GM18498 (cell line): ENCODE measurements around the gene PRLR.
"Not testable (repeated sequence)": the region's sequence is repeated elsewhere in the genome, so short reads cannot be mapped to it uniquely, and the experiment has no call there.

ENCODE experiments used
- ATAC-seq: cut with Tn5 transposase; IDR thresholded peaks from one replicate; pipeline ENCODE4 v1.9.1; 2021; ENCODE audit warnings: mild to moderate bottlenecking, moderate library complexity; ENCODE audit not compliant: unreplicated experiment

Gene PRLR

DNA sequence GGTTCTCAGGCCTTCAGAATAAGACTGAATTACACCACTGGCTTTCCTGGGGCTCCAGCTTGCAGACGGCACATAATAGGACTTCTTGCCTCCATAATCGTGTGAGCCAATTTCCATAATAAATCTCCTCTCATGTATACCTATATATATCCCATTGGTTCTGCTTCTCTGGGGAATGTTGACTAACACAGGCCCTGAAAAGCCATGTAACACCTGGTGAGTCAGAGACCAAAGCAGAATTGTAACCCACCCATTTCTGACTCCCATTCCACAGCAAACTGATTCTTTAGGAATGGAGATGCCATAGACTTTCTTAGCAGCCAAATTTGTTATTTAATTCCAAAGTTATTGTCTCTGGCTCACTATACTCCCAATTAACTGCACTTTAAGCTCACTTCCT, 97.1 kb downstream of the PRLR start:
- no peak for ATAC-seq

DNA sequence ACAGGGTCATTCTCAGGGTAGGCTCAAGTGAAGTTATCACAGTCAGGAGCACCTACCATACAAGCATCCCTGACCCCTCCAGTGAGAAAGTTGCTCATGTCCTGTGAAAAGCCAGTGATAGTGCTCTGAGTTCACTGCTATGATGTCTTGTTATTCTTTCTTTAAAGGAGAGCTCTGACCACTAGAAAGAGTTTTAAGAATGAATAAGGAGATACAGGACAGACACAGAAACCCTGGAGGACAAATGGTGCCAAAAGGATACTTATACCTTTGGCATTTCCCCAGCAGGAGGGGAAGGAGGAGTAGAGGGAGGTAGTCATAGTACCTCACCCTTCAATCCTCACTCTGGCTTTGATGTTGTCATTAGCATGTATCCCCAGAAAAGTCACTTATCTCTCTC, 98.6 kb downstream of the PRLR start:
- no peak for ATAC-seq

DNA sequence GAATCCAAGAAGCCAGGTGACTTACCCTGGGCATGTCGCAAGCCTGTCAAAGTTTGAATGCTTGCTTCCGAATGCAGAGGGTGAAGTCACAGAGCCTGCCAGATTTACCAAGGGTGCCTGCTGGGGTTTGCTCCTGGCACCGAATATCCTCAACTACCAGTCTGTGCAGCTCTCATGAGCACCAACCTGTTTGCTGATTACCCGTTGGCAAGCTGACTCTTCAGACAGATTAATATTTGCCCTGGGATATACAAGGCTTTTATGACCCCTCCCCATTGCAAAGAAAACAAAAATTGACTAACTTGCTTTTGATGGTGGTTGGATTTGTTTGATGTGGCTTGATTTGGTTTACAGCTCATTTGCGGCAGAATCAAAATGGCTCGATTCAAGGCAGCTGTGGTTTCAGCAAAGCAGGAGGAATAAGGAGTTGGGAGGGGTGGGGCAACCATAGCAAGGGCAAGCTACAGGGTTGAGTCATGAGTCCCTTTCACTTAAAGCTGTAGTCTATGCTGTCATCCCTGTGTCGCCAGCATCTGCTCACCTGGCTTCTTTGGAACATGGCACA, 100.3 kb downstream of the PRLR start:
- ATAC-seq: peak; percentile 43

DNA sequence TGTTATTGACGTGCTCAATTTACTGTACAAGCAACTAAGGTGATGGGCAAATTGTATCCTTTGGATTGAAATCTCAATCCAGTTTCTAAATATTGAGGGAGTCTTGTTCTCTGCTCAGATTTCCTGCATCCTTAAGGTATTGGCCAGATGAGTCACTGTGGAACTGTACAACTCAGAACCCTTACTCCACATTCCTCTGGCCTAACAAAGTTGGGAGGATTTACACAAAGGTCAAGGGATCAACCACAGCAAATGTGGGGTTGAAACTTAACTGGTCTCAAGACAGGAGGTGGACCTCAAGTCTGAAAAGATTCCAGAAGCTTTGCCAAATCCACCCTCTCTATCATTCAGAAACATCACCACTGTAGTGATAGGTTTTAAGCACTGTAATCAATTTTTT, 101.0 kb downstream of the PRLR start:
- ATAC-seq: no peak

DNA sequence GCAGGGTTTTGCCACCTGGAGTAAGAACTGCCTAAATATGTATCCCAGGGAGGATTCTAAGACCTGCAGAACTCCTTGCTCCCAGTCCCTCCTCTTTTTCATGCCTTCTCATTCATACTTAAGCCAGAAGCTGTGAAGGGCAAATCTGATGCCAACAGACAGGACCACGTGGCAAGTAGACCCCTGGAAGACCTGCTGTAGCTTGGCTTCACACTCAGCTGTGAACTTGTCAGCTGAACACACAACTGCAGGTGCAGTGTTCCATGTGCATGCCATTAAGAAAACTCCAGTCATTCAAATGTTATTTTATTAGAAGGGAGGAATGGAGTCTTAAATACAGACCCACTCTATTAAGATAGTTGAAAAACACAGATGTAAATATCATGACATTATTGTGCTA, 103.3 kb downstream of the PRLR start:
- no peak for ATAC-seq

DNA sequence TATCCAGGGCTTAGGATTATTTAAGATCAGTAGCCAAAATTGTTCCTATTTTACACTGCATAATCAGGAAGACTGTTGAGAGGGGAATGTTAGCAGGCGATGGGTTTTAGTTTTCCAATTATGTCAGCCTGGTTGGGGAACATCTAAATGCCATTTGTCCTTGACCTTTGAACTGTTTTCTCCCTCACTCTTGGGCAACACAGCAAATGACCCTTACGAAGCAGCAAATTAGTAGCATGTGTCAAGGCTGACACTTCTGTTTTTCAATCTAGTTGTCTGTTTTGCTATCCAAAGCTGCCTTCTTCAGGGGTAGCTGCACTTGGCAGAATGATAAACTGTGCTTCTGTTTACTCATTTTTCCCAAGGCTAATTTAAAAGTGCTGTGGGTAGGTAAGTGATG, 104.5 kb downstream of the PRLR start:
- no peak for ATAC-seq

DNA sequence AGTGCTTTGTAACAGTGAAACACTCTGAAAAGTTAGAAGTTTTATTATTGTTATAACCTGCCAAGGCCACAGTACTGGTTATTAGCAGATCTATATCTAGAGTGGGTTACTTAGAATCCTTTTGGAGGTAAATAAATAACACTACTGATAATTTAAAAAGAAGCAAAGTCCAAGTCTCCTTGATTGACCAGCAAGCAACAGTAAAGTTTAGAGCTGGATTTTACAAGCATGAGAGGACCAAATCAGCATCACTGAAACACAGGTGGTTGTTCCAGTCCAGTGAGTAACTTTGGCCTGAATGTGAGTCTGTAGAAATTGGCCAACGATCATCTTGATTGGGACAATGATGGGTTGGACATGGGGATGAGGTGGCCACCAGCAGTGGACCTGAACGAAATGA, 105.4 kb downstream of the PRLR start:
- no peak for ATAC-seq

DNA sequence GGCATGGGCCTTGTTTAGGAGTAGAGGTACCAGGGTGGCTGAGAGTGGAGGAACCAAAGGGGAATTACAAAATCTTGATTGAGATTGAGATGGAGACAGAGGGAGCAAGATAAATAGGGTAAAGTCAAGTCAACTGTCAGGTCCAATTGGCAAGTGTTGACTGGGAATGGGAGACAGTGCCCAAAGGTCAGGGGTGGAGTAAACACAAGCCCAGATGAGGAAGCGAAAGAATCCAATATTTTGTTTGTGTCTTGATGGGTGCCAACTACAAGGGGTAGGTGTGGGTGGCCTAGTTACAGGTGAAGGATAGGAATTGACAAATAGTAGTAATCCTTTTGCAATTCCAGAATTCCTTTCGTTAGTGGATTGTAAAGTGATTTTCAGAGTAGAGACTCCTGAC, 107.5 kb downstream of the PRLR start:
- no peak for ATAC-seq

DNA sequence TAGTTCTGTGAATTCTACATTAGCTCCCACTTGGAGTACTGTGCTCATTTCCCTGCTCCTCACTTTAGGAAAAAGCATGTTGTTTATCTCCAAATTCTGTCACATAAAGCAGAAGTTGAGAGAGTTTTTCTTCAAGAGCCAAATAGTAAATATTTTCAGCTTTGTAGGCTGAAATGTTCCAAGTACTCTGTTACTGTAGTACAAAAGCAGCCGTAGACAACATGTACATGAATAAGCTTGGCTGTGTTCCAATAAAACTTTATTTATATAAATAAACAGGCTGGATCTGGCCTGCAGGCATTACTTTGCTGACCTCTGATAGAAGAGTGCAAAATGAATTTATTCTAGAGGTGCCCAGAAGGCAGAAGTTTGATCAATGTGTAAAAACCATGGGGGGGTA, 109.6 kb downstream of the PRLR start:
- no peak for ATAC-seq

DNA sequence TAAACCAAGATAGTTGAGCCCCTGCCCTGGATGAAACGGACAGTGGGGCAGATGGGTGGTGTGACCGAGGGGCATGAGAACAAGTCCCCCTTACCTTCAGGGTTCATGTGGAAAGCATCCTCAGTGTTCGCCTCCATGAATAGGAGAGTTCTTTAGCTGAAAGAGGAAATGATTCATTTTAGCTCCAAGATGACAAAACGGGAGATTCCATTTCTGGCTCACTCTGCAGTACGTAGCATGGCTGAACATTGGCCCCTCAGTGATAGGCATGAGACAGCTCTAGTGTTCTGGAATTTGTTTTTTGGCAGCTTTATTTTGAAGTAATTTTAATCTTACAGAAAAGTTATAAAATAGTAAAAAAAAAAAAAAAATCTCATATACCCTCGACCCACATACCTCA, 112.3 kb downstream of the PRLR start:
- no peak for ATAC-seq

DNA sequence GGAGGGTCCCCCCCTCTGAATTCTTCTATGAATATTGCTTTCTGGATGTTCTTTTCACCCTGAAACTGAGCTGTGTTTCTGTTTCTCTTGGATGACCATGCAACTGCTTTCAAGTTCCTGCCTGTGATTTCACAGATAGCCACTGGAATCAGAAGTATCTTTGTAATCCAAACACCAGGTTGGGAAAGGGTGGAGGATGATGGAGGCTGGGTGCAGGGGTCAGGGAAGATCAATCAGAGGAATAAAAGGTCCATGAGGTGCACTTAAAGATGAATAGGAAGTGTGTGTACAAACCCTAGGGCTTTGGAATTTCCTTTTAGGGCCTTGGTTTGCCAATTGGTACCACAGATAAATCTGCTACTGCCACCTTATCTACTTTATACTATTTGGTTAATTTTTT, 114.4 kb downstream of the PRLR start:
- ATAC-seq: no peak

DNA sequence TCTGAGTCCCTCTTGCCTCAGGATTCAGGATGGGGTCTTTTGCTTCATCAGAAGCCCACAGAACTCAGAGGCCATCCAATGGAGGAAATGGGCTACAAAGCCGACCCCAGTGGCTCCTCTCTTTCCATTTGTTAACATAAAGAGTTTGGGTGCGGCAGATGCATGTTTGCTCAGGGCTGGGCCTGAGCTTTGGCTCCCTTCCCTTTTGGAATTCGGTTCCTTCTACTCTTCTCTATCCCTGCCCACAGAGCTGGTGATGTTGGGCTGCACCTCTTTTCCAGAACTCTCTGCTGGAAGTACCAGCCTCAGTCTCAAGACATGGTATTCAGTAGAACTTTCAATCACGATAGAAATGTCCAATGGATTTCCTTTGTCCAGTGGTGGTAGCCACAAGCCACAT, 115.6 kb downstream of the PRLR start:
- no peak for ATAC-seq

DNA sequence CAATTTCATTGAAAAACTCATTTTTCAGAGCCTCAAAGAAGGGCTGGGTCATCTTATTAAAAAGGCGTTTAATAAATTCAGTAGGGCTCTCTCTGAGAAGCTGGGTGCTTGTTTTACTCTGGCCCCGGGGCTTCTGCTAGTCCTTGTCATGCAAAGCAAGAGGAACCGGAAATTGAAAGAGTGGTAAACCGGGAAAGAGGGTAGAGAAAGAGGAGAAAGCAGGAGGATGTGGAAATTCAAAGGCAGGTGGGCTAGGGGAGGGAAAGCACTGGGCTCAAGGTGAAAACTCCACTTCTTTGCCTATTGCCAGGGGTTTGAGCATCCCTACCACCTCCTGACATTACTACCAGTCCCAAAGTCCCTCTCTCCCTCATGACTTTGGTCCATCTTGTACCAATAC, 118.0 kb downstream of the PRLR start:
- ATAC-seq: no peak

DNA sequence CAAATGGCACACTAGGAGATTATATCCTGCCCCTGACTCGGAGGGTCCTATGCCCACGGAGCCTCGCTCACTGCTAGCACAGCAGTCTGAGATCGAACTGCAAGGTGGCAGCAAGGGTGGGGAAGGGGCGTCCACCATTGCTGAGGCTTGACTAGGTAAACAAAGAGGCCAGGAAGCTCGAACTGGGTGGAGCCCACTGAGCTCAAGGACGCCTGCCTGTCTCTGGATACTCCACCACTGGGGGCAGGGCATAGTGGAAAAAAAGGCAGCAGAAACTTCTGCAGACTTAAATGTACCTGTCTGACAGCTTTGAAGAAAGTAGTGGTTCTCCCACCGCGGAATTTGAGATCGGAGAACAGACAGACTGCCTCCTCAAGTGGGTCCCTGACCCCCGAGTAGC, 125.7 kb downstream of the PRLR start:
- ATAC-seq: not testable (repeated sequence)

DNA sequence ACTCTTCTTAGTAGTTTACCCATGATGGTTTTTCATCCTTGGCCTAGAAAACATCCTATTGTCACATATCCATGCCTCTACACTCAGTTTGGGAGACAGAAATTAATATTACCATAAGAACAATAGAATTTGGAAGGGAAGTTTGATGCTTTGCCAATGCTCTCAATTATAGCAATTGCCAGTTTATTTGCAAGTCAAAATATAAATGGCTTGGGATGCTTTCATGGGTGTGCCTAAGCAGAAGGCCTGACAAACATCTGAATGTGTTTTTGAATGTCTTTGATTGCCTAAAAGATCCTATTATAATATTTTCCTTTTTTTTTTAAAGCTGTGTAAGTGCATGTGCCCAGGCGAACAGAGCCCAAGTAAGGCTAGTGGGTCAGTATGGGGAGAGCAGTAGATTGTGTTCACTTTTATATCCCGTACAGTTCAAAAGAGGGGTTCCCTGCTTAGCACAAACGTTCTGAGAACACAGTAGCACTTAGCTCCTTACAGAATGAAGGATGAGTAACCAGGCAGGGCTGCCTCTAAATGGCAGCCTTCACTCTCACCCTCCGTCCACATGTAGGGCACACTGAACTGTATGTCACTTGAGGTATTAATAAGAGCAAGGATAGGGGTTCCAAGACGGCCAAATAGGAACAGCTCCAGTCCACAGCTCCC, 126.5 kb downstream of the PRLR start:
- ATAC-seq: no peak

DNA sequence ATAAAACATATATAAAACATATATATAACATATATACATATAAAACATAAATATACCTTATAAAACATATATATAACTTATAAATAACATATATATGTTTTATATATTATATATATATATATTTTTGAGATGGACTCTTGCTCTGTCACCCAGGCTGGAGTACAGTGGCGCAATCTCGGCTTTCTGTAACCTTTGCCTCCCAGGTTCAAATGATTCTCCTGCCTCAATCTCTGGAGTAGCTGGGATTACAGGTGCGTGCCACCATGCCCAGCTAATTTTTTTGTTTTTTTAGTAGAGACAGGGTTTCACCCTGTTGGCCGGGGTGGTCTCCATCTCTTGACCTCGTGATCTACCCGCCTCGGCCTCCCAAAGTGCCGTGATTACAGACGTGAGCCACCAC, 128.6 kb downstream of the PRLR start:
- ATAC-seq: not testable (repeated sequence)

DNA sequence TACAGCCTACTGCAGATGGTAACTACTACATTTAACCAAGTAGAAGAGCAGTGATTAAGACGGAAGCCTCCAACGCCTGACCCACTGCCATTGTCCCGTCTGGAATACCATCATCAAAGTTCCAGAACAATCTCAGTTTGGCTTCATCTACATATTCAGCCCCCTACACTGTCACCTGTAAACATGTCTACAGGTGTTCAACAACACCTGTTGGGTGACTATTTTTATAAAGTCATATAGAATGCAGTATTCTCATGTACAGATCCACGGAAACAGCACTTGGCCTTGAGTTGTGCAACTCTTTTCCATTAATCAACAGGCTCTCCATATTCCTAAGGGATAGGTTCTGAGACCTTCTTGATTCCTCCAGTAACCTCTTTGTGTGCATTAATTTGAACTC, 129.3 kb downstream of the PRLR start:
- ATAC-seq: no peak

DNA sequence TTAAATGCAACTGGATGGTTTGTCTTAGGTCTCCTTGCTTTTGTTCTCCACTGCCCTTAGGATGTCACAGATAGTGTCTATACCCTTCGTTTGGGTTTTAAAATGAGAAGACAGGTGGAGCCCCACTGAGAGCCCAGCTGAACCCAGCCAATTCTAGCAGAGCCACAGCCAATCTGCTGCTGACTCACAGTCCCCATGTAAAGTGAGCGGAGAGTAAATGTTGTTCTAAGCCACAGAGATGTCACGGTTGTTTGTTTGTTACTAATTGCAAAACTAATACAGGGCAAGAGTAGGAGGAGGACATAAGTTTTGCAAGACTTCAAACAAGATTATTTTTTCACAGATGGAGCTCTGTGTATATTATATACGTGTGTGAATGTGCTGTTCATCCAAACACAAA, 132.1 kb downstream of the PRLR start:
- ATAC-seq: no peak

DNA sequence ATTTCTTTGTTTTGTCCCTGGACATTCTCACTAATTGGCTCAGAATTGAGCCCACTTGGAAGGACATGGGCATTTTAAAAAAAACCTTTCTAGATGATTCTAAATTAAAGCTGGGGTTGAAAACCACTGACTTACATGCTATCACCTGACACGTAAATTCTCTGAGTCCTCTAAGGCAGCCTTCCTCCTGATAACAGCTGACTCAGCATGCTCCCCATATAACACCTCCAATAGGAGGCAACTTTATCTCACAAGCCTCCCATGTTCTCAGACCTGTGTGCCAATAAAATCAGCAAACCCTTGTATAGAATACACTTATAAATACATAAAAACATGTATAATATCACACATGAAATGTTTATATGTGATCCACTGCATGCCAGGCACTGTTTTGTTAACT, 133.4 kb downstream of the PRLR start:
- ATAC-seq: no peak

DNA sequence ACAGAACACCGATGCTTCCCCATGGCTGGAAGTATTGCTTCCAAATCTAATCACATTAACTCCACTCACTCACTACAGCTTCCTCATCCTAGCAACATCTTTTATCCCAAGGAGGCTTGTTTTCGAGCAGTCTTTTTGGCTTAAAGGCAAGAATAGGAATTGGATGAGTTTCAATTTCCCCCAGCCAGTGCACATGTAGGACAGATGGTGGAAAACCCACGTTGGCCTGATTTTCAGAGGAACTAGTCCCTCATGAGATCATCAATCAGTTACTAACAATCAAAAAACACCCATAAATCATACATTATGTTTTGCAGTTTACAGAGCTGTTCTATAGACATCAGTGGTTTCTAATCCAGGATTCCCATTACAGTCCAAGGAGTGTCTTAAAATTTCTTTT, 134.1 kb downstream of the PRLR start:
- ATAC-seq: no peak

DNA sequence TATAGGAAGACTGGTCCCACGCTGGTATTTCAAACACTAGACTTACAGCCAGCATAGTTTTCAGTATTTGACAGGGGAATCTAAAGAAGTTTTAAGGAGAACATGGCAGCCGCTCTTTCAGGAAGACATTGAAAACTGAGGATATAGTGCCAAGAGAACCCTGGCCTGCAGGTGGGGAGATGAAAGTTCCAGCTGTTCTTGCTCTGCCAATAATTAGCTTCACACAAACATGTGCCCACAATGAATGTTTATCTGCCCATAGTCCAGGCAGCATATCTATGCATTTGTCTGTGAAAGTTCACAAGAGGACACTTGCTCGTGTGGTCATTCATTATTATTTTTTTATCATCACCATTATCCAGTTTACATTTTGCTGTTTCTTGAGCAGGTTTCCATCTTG, 134.9 kb downstream of the PRLR start:
- ATAC-seq: no peak

DNA sequence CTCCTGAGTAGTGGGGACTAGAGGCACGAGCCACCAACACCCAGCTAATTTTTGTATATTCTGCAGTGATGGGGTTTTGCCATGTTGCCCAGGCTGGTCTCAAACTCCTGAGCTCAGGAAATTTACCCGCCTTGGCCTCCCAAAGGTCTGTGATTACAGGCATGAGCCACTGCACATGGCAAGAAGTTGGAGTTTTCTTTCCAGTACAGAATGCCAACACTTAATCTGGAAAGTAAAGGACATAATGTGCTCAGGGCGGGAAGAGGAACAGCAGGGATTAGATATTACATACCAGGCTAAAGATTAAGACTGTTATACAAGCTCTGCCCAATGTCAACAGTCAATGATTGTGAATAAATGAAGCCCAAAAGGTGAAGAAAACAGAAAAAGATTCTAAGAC, 135.3 kb downstream of the PRLR start:
- no peak for ATAC-seq

DNA sequence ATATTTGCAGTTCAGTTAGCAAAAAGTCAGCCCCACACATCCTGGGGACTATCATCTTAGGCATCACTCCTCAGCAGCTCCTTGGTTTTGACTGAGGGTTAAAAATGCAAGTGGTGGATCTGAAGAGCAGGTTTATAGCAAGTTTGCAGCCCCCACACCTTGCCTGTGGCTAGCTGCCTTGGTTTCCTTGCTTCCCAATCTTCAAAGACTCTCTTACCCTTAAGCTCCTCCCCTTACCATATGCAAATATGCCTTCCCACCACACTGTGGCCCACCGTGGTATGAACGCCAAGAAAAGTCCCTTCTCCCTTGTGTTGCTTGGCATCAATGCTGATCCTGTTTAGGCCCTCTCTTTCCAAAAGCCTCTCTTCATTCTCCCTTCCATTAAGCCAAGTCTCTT, 137.6 kb downstream of the PRLR start:
- ATAC-seq: no peak
